HEK293 (cell line): ENCODE results near the gene NT5DC3.

Experiments used
- CTCF ChIA-PET: fragments of 350-600 bp; formaldehyde crosslinking; extraction: SDS; loops from one replicate; lab custom pipeline; 2021; ENCODE audit warnings: antibody characterized with exemption; lab: Yijun Ruan, JAX
- POLR2A ChIA-PET: fragments of 300-600 bp; formaldehyde crosslinking; extraction: SDS; loops from one replicate; lab custom pipeline; 2020; ENCODE audit warnings: antibody characterized with exemption, inconsistent platforms; lab: Yijun Ruan, JAX
- H3K27ac ChIP-seq: fragments of 200-500 bp; sonication (Bioruptor generic); 2 replicates; pipeline ENCODE4 v1.5.1; 2014; ENCODE audit warnings: low read depth, low read length, control low read depth, inconsistent platforms; ENCODE audit errors: extremely low read depth
- H3K36me3 ChIP-seq, 2 experiments: fragments of 200-500 bp in 1 of 2; sonication (Bioruptor generic) in 1 of 2; 1 replicate in 1 of 2; 2 replicates in 1 of 2; pipeline ENCODE4 v1.5.1; 2014 to 2017; ENCODE audit warnings: inconsistent platforms in 2 of 2, low read length in 2 of 2; ENCODE audit not compliant: control insufficient read depth in 2 of 2, insufficient read depth in 1 of 2
- H3K4me1 ChIP-seq: fragments of 200-500 bp; sonication (Bioruptor generic); 2 replicates; pipeline ENCODE4 v1.5.1; 2014; ENCODE audit warnings: mild to moderate bottlenecking, low read length, inconsistent platforms; ENCODE audit not compliant: control insufficient read depth, insufficient read depth
- H3K4me3 ChIP-seq: 2 replicates; pipeline ENCODE4 v1.5.1; 2011; ENCODE audit warnings: low read depth, mild to moderate bottlenecking, control low read depth, low read length, moderate library complexity
- H3K9me3 ChIP-seq: fragments of 200-500 bp; sonication (Bioruptor generic); 2 replicates; pipeline ENCODE4 v1.5.1; 2014; ENCODE audit warnings: low read depth, low read length, inconsistent platforms; ENCODE audit not compliant: control insufficient read depth, insufficient read depth
- ATF2 ChIP-seq: fragments of 450-650 bp; formaldehyde crosslinking; IDR thresholded peaks from 2 replicates; pipeline ENCODE4 v1.5.1; 2016; ENCODE audit warnings: missing biosample characterization, missing genetic modification characterization, low read depth
- EGR2 ChIP-seq: fragments of 450-650 bp; formaldehyde crosslinking; IDR thresholded peaks from 2 replicates; pipeline ENCODE4 v1.5.1; 2016; ENCODE audit warnings: low read depth, missing biosample characterization, missing genetic modification characterization
- MZF1 ChIP-seq: fragments of 450-650 bp; formaldehyde crosslinking; IDR thresholded peaks from 2 replicates; pipeline ENCODE4 v1.5.1; 2017; ENCODE audit warnings: missing biosample characterization, missing genetic modification characterization, borderline replicate concordance
- PRDM1 ChIP-seq: fragments of 450-650 bp; formaldehyde crosslinking; IDR thresholded peaks from 2 replicates; pipeline ENCODE4; 2016; ENCODE audit warnings: missing biosample characterization, missing genetic modification characterization
- PRDM6 ChIP-seq: fragments of 450-650 bp; formaldehyde crosslinking; IDR thresholded peaks from 2 replicates; pipeline ENCODE4 v1.5.1; 2017; ENCODE audit warnings: missing biosample characterization, missing genetic modification characterization
- SETDB1 ChIP-seq: IDR thresholded peaks from one replicate; pipeline ENCODE4 v1.6.1; 2017; ENCODE audit warnings: mild to moderate bottlenecking, low read length, moderate library complexity, mixed read lengths; ENCODE audit not compliant: insufficient read length
- SP7 ChIP-seq: fragments of 450-650 bp; formaldehyde crosslinking; IDR thresholded peaks from 2 replicates; pipeline ENCODE4 v1.5.1; 2016; ENCODE audit warnings: missing biosample characterization, missing genetic modification characterization
- ZBTB6 ChIP-seq: fragments of 450-650 bp; formaldehyde crosslinking; IDR thresholded peaks from 2 replicates; pipeline ENCODE4 v1.5.1; 2017; ENCODE audit warnings: missing biosample characterization, missing genetic modification characterization
- ZFHX2 ChIP-seq: fragments of 450-650 bp; formaldehyde crosslinking; conservative IDR thresholded peaks from 2 replicates; pipeline ENCODE4 v1.5.1; 2016; ENCODE audit warnings: missing biosample characterization, missing genetic modification characterization
- ZIC2 ChIP-seq: fragments of 450-650 bp; formaldehyde crosslinking; IDR thresholded peaks from 2 replicates; pipeline ENCODE4 v1.5.1; 2016; ENCODE audit warnings: missing biosample characterization, missing genetic modification characterization
- ZNF146 ChIP-seq: fragments of 450-650 bp; formaldehyde crosslinking; IDR thresholded peaks from 2 replicates; pipeline ENCODE4 v1.5.1; 2016; ENCODE audit warnings: missing biosample characterization, missing genetic modification characterization
- ZNF335 ChIP-seq: fragments of 450-650 bp; formaldehyde crosslinking; conservative IDR thresholded peaks from 2 replicates; pipeline ENCODE4 v1.5.1; 2016; ENCODE audit warnings: missing biosample characterization, missing genetic modification characterization
- ZNF354C ChIP-seq: fragments of 450-650 bp; formaldehyde crosslinking; IDR thresholded peaks from 2 replicates; pipeline ENCODE4 v1.5.1; 2016; ENCODE audit warnings: missing biosample characterization, missing genetic modification characterization, low read depth, borderline replicate concordance
- ZNF362 ChIP-seq: fragments of 450-650 bp; formaldehyde crosslinking; IDR thresholded peaks from 2 replicates; pipeline ENCODE4 v1.5.1; 2016; ENCODE audit warnings: missing biosample characterization, missing genetic modification characterization
- ZNF513 ChIP-seq: fragments of 450-650 bp; IDR thresholded peaks from 2 replicates; pipeline ENCODE4 v1.5.1; 2018; ENCODE audit warnings: missing biosample characterization, missing genetic modification characterization
- ZNF514 ChIP-seq: fragments of 450-650 bp; formaldehyde crosslinking; IDR thresholded peaks from 2 replicates; pipeline ENCODE4 v1.5.1; 2016; ENCODE audit warnings: missing biosample characterization, missing genetic modification characterization
- ZNF707 ChIP-seq: fragments of 450-650 bp; formaldehyde crosslinking; IDR thresholded peaks from 2 replicates; pipeline ENCODE4 v1.5.1; 2016; ENCODE audit warnings: missing biosample characterization, missing genetic modification characterization
- ZNF747 ChIP-seq: fragments of 450-650 bp; formaldehyde crosslinking; IDR thresholded peaks from 2 replicates; pipeline ENCODE4 v1.5.1; 2016; ENCODE audit warnings: missing biosample characterization, missing genetic modification characterization
- TF ChIP-seq, protein P1 (sequence below): fragments of 450-650 bp; formaldehyde crosslinking; IDR thresholded peaks from 2 replicates; pipeline ENCODE4 v1.5.1; 2016; ENCODE audit warnings: missing biosample characterization, missing genetic modification characterization

The NT5DC3 gene

GRCh38 chr12:103855896-103856657, 15.0 kb upstream of the NT5DC3 start (continued):
- TF ChIP-seq ATF2 (tag by site-specific recombination) = no peak

DNA sequence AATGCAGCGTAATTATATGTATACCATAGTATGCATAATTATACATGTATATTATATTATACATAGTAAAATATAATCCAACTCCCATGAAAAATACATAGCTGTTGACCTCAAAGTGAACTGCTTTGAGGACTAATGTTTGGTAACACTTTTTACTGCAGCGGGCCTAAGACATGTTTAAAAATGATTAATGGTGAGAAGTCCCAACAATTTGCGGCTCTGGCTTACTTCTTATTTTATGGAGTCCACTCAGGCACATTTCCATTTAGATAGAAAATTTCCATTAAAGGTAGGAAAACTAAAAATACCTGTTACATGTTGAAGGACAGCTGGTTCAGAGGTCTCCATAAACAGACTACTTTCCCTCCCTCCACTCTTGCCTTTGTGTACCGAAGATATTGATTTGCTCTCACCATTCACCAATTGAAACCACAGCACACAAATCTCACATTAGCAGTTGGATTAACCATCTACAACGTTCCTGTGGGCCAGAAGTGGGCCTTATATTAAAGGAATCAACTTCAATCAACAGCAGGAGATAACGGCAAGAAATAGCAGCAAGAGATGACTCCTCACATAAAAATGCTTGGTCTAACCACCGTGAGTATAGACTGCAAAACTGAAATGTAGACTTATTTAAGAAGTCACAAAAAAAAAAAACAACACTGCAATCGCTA, 14.1 kb upstream of the NT5DC3 start:
- no peak overlapping the region for H3K4me3 ChIP-seq
- peaks cover 10% of the 10 kb centered on the region; the same call in 1 of the 2 replicates for H3K4me1 ChIP-seq
- POLR2A ChIA-PET = interaction anchor here (1.0 kb wide), 1 partner anchor 75 kb away, joined by 3 read pairs; the partner anchor contains the start of gene HSP90B1
- no peaks in the 10 kb centered on the region for H3K36me3 ChIP-seq
- CTCF ChIA-PET = interaction anchor here (0.6 to 1.1 kb wide), 3 partner anchors 22 to 594 kb away, joined by 3 to 6 read pairs (median 3); no protein-coding TSS in a partner anchor
- TF ChIP-seq ZNF747 (tag by site-specific recombination) (no peak), SP7 (tag by site-specific recombination) (peak; percentile 50; the same call in 1 of the 2 replicates), ZNF146 (tag by site-specific recombination) (no peak), PRDM1 (peak; percentile 40; the same call in 1 of the 2 replicates), ZNF514 (tag by site-specific recombination) (no peak), PRDM6 (tag by site-specific recombination) (peak; percentile 44), ZNF335 (tag by site-specific recombination) (0 out of 2 replicates have a peak, but pooled peaks have one; percentile 23), ZNF354C (tag by site-specific recombination) (no peak), ZNF707 (tag by site-specific recombination) (no peak), ZNF513 (no peak)
- TF ChIP-seq, protein P1, sequence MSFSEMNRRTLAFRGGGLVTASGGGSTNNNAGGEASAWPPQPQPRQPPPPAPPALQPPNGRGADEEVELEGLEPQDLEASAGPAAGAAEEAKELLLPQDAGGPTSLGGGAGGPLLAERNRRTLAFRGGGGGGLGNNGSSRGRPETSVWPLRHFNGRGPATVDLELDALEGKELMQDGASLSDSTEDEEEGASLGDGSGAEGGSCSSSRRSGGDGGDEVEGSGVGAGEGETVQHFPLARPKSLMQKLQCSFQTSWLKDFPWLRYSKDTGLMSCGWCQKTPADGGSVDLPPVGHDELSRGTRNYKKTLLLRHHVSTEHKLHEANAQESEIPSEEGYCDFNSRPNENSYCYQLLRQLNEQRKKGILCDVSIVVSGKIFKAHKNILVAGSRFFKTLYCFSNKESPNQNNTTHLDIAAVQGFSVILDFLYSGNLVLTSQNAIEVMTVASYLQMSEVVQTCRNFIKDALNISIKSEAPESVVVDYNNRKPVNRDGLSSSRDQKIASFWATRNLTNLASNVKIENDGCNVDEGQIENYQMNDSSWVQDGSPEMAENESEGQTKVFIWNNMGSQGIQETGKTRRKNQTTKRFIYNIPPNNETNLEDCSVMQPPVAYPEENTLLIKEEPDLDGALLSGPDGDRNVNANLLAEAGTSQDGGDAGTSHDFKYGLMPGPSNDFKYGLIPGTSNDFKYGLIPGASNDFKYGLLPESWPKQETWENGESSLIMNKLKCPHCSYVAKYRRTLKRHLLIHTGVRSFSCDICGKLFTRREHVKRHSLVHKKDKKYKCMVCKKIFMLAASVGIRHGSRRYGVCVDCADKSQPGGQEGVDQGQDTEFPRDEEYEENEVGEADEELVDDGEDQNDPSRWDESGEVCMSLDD = no peak
- no peaks in the 10 kb centered on the region for H3K9me3 ChIP-seq
- no peak overlapping the region for H3K27ac ChIP-seq

DNA sequence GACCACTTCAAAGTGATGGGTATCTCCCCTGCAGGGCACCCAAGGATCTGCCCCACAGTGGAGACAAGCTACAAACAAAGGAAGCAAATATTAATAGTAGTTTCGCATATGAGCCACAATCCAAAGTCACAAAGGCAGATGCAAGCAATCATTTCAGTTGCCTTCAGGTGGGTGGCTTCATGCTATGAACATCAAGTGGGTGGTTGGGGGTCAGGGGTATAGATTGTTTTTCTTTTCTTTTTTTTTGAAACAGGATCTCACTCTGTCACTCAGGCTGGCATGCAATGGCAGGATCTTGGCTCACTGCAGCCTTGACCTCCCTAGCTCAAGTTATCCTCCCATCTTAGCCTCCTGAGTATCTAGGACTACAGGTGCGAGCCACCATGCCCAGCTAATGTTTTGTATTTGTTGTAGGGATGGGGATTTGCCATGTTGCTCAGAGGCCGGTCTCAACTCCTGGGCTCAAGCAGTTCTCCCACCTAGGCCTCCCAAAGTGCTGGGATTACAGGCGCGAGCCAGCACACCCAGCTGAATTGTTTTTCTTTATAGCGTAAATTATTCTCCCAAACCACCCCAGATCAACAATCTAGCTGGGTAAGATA, 13.4 kb upstream of the NT5DC3 start:
- Histone ChIP-seq H3K27ac (no peak overlapping the region), H3K4me1 (peaks cover 10% of the 10 kb centered on the region; the same call in 1 of the 2 replicates), H3K36me3 (no peaks in the 10 kb centered on the region), H3K9me3 (no peaks in the 10 kb centered on the region), H3K4me3 (no peak overlapping the region)
- CTCF ChIA-PET = interaction anchor here (1.1 kb wide), 1 partner anchor 126 kb away, joined by 3 read pairs; no protein-coding TSS in a partner anchor
- POLR2A ChIA-PET = interaction anchor here (1.0 kb wide), 1 partner anchor 76 kb away, joined by 3 read pairs; the partner anchor contains the start of gene HSP90B1
- no peak for TF ChIP-seq ZNF362
- peak; percentile 91 for TF ChIP-seq MZF1 (tag by site-specific recombination)
- no peak for TF ChIP-seq ZBTB6 (tag by site-specific recombination)
- TF ChIP-seq ZFHX2 (tag by site-specific recombination) = peak; percentile 73
- no peak for TF ChIP-seq SETDB1
- peak; percentile 72 for TF ChIP-seq EGR2
- TF ChIP-seq ZIC2 (tag by site-specific recombination) = peak; percentile 25
